Activated T-cell treated with anti-CD3 and anti-CD28 coated beads, Interleukin-2, amount 50 U/mL, for 48 hours (primary cell): Measurements from ENCODE around the gene NEK9.
"Not testable (repeated sequence)": the region's sequence is repeated elsewhere in the genome, so short reads cannot be mapped to it uniquely, and the experiment has no call there.

ENCODE experiments used
- DNase-seq, 2 experiments: peaks; one replicate each; pipeline ENCODE4 v3.0.0-alpha.2; 2020

NEK9 gene

GRCh38 chr14:75143761-75144527 is 17.1 kb upstream of the NEK9 start:
- DNase-seq = no peak

- DNase-seq = no peak
Observed at GRCh38 chr14:75142494-75142893, 15.6 kb upstream of the NEK9 start.

GRCh38 chr14:75141967-75142366 is 15.1 kb upstream of the NEK9 start:
- DNase-seq = no peak

DNA sequence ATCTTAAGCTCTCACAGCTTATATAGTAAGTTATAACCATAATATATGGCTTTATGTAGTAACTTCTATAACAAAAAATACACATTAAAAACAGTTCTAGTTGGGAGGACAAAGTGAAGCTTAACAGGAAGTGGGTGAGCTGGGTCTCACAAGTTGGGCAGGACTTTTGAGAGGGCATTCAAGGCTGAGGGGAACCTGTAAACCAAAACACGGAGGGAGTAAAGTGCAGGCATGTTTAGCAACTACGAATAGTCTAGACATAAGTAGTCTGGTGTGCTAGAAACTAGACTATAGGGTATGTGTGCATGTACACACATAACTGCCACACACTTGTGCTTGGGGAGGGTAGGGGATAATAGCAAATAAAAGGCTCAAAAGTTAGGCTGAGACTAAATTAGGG is 14.2 kb upstream of the NEK9 start:
- DNase-seq = no peak

GRCh38 chr14:75140620-75141019 is 13.8 kb upstream of the NEK9 start:
- no peak for DNase-seq

- DNase-seq = no peak
Observed at GRCh38 chr14:75139185-75139584, 12.3 kb upstream of the NEK9 start.

DNA sequence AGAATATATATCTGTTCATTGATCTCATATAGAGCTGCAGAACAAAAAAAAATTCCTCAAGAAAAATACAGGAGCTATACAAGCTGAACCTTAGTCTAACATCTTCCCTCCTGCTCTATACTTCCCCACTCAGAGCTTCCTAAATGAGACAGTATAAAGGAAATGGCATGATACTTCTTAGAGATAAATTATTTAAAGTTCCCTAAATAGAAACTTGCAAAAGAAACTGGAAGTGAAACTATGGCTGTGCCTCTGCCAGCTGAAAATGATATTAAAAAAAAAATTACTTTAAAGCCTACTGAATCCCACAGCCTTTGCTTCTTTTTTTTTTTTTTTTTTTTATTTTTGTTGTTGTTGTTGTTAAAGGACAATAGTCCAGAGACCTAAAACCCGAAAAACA is 11.6 kb upstream of the NEK9 start:
- no peak for DNase-seq

DNA sequence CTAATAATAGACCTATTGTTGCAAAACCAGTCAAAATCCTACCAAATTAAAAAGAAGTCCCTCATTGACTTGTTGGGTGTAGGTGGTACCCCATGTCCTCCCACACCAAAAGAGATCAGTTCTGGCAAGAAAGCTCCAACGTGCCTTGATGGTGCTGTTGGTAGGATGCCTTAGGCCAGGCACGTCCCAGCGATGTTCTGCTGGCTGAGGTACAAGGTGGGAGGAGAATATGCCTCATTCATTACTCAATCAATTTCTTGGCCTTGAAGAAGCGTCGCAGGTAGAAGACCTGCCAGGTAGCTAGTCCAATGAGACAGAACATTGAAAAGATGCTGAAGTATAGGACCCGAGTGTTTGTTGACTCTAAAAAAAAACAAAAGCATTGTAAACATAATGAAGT is 7.8 kb upstream of the NEK9 start:
- no peak for DNase-seq

DNA sequence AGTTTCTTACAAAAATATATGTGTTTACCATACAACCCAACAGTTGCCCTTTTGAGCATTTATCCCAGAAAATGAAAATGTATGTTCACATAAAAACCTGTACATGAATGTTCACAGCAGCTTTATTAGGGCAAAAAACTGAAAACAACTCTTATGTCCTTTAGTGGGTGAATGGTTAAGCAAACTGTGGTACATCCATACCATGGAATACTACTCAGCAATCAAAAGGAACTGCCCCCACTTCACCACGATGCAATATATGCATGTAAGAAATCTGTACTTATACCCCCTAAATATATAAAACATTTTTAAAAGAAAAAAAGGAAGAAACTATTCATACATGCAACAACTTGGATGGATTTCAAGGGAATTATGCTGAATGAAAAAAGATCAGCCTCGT is 6.7 kb upstream of the NEK9 start:
- DNase-seq = no peak

- DNase-seq = no peak
Observed at GRCh38 chr14:75132382-75133086, 5.7 kb upstream of the NEK9 start.

DNA sequence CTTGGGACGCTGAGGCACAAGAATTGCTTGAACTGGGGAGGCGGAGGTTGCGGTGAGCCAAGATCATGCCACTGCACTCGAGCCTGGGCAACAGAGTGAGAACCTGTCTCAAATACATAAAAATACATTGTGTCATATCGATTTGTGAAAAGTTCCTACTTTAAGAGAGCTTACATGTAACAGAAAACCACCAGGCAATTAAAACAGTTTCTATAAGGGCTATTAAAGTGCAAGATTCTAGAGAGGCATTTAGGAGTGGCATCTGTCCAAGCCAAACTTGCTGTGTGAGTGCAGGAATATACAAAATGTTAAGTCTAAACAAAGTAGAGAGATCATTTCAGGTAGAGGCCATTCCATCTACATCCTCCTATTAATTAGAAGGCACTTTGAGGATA is 1.7 kb upstream of the NEK9 start:
- DNase-seq = no peak

GRCh38 chr14:75127903-75128595 is 1.2 kb upstream of the NEK9 start:
- no peak for DNase-seq

- DNase-seq = not testable (repeated sequence)
Observed at GRCh38 chr14:75127474-75127820, 599 bp upstream of the NEK9 start.

- DNase-seq = no peak
Observed at GRCh38 chr14:75126121-75126544, 715 bp downstream of the NEK9 start.

DNA sequence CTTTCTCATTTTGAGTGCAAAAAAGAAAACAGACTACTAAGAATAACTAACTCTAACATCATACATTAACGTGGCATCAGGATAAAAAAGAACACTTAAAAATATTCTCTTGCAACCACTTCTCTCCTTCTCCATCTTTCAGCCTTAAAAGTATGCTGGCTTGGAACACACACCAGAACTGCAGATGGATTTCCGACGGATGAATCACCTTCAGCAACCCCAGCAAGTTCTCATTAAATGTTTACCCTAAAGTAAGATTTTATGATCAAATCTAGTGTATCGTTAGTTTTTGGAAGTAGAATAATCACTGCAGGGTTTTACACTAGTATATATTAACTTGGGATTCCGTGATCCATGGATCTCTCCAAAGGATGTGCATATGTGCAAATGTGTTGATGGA is 1.2 kb downstream of the NEK9 start:
- DNase-seq = no peak

GRCh38 chr14:75123991-75124390 is 2.9 kb downstream of the NEK9 start:
- DNase-seq = peak in 1 of 2 experiments; percentile 31

DNA sequence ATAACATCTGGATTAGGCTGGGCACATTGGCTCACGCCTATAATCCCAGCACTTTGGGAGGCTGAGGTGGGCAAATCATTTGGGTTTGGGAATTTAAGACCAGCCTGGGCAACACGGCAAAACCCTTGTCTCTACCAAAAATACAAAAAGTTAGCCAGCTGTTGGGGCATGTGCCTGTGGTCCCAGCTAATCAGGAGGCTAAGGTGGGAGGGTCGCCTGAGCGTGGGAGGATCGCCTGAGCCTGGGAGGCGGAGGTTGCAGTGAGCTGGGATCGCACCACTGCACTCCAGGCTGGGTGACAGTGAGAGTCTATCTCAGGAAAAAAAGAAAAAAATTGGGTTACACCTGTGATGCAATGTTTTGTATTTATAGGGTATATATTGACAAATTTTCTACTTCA is 5.3 kb downstream of the NEK9 start:
- no peak for DNase-seq

- no peak for DNase-seq
Observed at GRCh38 chr14:75120541-75121291, 6.1 kb downstream of the NEK9 start.

GRCh38 chr14:75119056-75119455 is 7.8 kb downstream of the NEK9 start:
- DNase-seq = no peak

GRCh38 chr14:75113932-75114539 is 12.8 kb downstream of the NEK9 start:
- no peak for DNase-seq

GRCh38 chr14:75109877-75110276 is 17.0 kb downstream of the NEK9 start:
- no peak for DNase-seq

DNA sequence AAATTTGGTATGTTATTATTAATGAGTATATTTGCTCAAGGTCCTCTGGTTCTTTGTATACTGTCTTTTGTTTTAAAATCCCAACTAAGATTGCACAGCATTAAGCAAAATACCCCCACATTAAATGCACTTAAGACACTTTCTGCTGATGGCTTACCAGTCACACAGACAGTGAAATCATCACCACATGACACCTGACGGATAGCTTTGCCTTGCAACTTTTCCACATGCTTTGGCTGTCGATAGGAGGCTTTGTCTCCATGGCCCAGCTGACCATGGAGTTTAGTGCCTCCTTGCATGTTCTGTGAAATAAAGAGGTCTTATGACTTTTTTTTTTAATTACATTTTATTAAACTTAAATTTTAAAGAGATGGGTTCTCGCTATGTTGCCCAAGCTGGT is 19.7 kb downstream of the NEK9 start:
- DNase-seq = no peak

DNA sequence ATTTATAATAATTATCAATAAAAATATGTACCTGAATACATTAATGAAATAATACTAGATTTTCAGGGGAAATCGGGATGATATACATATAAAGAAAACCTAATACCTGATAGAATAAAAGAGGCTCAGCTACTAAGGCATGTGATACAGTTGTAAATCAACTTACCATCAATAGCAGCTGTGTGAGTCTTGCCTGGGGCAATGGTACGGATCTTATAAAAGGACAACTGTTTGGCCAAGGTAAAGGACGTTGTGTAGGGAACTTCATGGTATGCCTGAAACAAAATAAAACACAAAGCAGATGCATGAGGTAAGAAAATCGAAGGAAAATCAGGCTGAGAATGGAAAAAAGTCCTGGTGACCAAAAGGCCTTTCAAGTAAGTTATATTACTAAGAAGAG is 25.4 kb downstream of the NEK9 start:
- DNase-seq = no peak
